OCI-M2 (cell line): ENCODE results near the gene ZNF678.
"Not testable (repeated sequence)": the region's sequence is repeated elsewhere in the genome, so short reads cannot be mapped to it uniquely, and the experiment has no call there.

Experiments
- DNase-seq: peaks from one replicate; lab custom pipeline; 2025; ENCODE audit not compliant: unreplicated experiment; lab: John Stamatoyannopoulos, UW

Gene ZNF678

DNA sequence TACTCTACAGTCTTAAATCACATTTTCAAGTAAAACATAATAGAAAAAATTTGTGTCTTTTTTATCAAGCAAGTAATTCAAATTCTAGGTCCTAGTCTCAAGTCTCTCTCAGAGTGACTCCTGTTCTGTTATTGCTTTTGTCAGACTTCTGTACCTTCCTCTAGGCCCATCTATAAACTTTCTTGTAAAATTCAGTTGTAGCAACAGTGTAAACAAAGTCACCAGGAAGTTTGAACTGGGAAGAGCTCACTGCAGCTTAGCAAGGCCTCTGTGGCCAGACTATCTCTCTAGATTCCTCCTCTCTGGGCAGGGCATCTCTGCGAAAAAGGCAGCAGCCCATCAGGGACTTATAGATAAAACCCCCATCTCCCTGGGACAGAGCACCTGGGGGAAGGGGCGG lies 13.5 kb upstream of the ZNF678 start:
- DNase-seq = no peak

DNA sequence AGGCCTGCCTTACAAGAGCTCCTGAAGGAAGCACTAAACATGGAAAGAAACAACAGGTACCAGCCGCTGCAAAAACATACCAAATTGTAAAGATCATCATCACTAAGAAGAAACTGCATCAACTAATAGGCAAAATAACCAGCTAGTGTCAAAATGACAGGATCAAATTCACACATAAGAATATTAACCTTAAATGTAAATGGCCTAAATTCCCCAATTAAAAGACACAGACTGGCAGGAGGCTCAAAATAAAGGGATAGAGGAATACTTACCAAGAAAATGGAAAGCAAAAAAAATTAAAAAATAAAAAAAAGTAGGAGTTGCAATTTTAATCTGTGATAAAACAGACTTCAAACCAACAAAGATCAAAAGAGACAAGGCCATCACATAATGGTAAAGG lies 11.5 kb upstream of the ZNF678 start:
- DNase-seq = not testable (repeated sequence)

DNA sequence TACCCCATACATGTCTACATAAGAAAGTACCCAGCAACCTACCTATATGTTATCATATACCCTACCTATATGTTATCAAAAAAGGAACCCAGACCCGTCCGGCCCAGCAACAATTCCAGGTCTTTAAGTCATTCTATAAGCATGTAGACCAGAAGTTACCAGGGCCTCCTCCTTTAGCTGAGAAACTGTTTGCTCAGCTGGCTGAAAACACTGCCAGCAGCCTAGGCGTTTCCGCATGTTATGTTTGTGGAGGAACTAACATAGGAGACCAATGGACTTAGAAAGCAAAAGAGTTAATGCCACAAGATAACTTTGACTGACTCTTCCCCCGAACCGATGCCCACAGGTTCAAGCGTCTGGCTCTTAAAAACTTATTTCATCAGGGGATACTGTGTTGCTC lies 7.1 kb upstream of the ZNF678 start:
- no peak for DNase-seq

DNA sequence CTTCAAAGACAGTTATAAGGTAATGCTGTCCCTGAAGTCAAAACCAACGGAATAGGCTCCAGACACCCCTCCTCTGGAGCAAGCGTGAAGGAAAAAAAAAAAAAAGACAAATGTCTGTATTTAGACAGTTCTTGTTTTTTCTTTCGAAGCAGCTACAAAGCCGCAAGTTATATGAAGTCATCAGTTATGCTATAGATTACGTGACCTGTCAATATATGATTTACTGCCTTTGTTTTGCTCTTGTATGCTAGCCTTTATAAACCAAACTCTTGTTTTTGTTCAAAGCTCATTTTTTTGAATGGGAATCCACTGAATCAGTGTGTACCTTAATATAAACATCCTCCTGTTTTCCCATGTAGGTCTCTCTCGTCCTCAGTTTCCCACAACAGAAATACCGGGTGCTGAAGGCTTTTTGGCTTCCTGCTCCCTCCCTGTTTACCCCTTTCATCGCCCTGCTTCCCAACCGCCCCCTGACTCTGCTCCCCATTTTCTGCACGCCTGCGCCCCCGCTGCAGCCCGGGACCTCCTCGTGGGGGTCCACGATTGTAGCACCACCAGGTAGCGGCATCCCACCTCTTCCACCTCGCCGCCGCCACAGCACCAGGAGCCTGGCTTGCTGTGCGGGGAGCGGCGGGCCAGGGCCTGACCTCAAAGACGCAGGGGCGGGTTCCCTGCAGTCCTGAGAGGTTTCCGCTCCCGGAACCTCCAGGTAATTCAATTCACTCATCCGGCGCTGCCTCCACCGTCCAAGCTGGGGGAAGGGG lies 5.2 kb upstream of the ZNF678 start:
- DNase-seq = no peak

DNA sequence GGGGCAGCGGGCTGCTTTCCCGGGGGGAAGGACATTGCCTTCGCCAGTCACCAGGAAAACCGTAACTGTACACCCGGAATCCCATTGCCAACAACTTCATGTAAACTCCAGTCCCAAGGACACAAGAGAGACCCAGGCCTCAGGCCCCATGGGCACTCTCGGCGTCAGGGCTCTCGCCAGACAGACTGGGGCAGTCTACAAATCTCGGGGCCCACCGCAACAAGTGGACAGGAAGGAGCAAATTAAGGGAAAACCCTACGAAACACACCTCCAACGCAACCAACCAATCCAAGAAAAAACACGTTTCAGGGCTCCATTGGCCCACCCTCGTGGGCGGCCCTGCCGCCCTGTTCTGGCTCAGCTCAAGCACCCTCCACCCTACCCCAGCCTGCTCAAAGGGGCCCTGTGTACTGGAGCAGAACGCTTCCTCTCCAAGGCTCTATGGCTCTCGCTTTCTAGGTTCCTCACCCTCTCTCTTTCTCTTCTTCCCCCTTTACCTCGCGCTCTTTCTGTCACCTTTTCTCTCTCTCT lies 4.6 kb upstream of the ZNF678 start:
- no peak for DNase-seq

DNA sequence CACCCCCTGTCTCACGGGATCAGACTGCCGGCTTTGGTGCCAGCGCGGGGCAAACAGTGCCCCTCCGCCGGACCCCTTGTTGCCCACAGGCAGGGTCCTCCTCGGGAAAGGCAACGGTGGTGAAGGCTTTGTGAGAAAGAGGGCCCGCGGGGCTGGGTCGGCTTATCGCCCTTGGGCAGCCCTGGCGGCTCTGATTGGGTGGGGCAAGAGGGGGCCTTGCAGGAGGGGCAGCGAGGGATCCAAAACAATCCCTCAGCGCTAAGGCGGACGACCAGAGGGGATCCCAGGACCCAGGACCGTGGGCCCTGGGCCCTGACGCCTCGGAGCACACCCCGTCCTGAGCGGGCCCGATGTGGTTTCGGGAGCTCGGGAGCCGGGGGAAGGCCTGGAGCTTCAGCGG lies 3.9 kb upstream of the ZNF678 start:
- DNase-seq = no peak

DNA sequence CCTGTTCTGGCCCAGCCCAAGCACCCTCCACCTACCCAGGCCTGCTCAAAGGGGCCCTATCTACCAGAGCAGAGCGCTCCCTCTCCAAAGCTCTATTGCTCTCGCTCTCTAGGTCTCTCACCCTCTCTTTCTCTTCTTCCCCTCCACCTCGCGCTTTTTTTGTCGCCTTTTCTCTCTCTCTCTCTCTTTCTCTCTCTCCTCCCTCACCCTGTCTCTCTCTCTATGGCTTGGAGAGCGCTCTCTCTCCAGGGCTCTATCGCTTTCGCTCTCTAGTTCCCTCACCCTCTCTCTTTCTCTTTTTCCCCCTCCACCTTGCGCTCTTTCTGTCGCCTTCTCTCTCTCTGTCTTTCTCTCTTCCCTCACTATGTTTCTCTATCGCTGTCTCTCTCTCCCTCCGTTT lies 3.4 kb upstream of the ZNF678 start:
- DNase-seq = no peak

DNA sequence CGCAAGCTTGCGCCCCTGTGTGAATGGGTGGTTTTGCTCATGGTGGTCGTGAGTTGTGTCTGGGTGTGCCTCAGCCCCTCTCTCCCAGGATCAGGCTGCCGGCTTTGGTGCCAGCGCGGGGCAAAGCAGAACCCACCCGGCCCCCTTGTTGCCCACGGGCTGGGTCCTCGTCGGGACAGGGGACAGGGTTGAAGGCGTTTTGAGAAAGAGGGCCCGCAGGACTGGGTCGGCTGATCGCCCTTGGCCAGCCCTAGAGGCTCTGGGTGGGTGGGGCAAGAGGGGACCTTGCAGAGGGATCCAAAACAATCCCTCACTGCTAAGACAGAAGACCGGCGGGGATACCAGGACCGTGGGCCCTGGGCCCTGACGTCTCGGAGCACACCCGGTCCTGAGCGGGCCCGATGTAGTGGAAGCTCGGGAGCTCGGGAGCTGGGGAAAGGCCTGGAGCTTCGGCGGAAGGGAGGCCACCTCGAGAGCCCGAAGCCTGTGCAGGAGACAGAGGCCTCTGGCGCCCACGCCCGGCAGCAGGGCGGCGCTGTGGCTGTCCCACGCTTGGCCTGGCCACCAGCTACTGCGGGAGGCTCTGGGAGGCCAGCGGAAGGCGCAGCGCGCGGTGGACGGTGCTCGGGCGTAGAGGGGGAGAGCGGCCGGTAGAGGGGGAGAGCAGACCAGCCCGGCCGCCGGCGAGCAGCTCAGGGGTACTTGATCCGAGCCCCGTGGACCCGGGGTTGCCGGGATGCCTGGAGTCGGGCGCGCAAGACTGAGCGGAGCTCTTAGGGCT lies 2.8 kb upstream of the ZNF678 start:
- DNase-seq = no peak

DNA sequence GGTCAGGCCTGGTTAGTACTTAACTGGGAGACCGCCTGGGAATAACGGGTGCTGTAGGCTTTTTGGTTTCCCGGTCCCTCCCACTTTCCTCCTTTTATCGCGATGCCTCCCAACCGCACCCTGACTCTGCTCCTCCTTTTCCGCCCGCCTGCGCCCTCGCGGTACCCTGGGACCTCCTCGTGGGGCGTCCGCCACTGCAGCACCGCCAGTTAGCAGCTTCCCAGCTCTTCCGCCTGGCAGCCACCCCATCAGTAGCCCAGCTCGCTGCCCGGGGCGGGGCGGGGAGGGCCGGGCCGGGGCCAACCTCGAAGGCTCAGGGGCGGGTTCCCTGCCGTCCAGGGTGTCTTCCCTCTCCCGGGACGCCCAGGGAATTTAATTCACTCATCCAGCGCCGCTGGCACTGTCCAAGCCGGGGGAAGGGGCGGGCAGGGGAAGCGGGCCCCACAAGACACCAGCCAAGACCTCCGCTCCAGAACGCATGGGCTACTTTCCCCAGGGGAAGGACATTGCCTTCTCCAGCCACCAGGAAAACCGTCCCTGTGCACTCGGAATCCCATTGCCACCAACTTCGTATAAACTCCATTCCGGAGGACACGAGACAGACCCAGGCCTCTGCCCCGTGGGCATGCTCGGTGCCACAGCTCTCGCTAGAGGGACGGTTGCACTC lies 2.0 kb upstream of the ZNF678 start:
- DNase-seq = no peak

DNA sequence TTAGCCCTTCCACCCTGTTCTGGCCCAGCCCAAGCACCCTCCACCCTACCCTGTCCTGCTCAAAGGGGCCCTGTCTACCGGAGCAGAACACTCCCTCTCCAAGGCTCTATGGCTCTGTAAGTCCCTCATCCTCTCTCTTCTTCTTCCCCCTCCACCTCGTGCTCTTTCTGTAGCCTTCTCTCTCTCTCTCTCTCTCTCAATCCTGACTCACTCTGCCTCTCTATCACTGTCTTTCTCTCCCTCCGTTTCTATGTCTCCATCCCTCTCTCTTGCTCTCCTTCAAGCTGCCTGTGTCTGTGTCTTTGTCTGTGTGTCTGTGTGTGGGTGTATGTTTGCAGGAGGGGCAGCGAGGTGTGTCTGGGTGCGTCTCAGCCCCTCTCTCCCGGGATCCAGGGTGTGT lies 1.3 kb upstream of the ZNF678 start:
- no peak for DNase-seq

DNA sequence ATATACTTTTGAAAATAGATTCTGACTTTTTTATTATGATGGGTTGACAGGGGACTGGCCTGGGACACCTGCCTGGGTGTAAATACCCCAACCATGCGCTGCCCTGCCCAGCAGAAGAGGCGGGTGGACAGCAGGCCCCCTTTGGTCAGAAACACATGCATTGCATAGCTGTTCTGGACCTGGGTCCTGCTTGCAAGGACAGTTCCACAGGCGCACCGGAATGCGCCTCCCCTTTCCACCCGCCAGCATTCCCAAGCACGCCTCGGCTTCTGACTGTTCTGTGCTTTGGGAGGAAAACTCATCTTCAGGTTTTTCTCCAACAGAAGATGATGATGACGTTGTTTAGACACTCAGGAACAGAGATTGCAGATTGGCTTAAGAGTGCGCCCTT lies 428 bp upstream of the ZNF678 start:
- no peak for DNase-seq

DNA sequence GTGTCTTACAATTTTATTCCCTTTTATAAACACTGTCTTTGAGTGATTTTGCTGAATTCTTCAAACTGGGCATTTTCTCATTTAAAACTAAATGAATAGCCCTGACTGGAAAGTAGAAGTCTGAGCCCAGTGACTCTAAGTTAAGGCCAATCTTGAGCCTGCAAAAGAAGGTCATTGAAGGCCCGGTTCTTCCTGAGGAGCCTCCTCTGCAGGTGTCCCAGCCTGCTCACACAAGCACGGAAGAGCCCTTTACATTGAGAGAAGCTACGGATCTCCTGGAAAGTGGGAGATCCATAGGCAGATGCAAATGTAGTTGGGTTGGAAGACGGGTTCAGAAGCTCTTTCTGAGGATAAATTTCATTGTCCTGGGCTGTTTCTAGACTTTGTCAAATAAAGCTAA lies 3.9 kb downstream of the ZNF678 start:
- no peak for DNase-seq

DNA sequence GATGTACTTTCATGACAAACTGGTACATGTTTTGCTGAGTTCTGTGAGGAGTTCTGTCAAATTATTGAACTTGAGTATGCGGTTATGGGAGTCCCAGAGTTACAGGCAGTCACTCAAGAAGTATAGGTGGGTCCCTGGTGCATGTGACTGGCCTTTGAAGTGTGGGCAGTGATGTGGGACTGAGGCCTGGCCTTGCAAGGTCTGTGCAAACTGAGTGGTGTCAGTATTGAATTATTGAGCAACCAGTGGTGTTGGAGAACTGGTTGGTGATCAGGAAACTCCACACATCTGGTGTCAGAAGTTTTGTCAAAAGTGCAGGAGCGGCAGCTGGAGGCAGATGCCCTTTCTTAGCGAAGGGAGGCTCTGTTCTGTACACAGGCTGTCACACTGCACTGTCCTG lies 5.2 kb downstream of the ZNF678 start:
- DNase-seq = no peak

DNA sequence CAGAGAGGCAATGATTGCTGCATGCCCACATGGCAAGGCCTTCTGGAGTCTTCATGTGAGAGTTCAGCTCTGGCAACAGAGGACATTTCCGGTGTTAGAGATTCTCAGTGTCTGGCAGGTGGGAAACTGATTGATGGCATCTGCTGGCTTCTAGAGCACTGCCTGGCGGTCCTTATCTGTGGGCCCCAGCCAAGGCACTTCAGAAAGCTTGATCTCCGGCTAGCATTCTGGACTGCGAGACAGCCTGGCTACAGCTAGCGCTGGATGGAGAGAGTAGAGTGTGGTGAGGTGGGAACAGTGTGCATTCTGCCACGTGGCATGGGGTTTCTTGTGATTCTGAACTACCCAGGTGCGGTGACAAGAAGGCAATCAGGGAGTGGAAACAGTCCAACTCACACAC lies 9.4 kb downstream of the ZNF678 start:
- DNase-seq = no peak

DNA sequence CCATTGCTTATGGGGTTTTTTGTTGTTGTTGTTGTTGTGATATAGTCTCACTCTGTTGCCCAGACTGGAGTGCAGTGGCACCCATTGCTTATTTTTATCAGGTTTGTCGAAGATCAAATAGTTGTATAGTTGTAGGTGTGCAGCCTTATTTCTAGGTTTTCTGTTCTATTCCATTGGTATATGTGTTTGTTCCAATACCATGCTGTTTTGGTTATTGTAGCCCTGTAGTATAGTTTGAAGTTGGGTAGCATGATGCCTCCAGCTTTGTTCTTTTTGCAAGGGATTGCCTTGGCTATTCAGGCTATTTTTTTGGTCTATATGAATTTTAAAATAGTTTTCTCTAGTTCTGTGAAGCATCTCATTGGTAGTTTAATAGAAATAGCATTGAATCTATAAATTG lies 11.6 kb downstream of the ZNF678 start:
- no peak for DNase-seq

DNA sequence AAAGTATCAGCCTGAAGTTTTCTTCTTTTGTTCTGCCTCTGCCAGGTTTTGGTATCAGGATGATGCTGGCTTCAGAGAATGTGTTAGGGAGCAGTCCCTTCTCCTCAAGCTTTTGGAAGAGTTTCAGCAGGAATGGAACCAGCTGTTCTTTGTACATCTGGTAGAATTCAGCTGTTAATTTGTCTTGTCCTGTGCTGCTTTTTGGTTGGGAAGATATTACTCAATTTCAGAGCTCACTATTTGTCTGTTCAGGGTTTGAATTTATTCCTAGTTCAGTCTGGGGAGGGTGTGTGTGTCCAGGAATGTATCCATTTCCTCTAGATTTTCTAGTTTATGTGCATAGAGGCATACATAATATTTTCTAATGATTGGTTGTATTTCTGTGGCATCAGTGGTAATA lies 12.8 kb downstream of the ZNF678 start:
- DNase-seq = no peak

DNA sequence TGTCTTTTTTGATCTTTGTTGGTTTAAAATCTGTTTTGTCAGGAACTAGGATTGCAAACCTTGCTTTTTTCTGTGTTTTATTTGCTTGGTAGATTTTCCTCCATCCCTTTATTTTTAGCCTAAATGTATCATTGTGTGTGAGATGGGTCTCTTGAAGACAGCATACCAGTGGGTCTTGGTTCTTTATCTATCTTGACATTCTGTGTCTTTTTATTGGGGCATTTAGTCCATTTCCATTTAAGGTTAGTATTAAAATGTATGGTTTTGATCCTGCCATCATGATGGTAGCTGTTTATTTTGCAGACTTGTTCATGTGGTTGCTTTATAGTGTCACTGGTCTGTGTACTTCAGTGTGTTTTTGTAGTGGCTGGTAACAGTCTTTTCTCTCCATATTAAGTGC lies 14.1 kb downstream of the ZNF678 start:
- no peak for DNase-seq

DNA sequence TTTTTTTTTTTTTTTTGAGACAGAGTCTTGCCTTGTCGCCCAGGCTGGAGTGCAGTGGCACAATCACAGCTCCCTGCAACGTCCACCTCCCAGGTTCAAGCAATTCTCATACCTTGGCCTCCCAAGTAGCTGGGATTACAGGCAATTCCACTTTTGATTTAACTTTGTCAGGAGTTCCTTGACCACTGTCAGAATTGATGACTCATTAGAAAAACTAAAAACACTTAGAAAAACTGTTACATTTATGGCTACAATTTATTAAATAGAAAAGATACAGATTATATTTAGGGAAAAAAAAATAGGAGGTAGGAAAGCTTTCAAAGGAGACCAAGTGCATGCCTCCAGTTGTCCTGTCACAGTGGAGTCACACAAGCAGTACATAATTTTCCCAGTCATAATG lies 20.0 kb downstream of the ZNF678 start:
- DNase-seq = no peak

DNA sequence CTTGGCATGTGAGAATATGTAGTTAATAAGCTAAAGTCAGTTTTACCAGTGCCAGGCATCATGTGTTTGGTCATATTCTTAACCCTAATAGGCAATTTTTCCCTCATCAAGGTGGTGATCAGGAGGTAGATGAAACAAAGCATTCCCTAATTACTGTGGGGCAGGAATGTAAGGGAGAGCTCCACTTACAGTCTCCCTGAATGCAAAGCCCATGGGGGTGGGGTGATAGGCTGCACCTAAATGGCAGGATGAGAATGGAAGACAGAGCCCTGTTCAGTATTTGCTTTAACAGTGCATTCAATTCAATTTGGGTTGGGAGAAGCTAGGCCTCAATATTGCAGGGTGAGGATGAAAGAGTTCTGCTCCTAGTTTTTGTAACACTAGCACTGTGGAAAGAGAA lies 23.4 kb downstream of the ZNF678 start:
- no peak for DNase-seq

DNA sequence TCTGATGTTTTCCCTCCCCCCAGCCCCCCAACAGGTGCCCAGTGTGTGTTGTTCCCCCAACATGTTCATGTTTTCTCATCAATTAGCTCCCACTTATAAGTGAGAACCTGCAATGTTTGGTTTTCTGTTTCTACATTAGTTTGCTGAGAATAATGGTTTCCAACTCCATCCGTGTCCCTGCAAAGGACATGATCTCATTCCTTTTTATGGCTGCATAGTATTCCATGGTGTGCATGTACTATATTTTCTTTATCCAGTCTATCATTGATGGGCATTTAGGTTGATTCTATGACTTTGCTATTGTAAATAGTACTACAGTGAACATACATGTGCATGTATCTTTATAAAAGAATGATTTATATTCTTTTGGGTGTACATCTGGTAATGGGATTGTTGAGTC lies 24.6 kb downstream of the ZNF678 start:
- no peak for DNase-seq

DNA sequence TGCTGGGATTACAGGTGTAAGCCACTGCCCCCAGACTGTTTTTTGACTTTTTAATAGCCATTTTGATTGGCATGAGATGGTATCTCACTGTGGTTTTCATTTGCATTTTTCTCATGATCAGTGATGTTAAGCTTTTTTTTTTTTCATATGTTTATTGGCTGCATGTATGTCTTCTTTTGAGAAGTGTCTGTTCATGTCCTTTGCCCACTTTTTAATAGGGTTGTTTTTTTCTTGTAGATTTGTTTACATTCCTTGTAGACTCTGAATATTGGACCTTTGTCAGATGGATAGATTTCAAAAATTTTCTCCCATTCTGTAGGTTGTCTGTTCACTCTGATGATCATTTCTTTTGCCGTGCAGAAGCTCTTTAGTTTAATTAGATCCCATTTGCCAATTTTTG lies 25.4 kb downstream of the ZNF678 start:
- DNase-seq = not testable (repeated sequence)

DNA sequence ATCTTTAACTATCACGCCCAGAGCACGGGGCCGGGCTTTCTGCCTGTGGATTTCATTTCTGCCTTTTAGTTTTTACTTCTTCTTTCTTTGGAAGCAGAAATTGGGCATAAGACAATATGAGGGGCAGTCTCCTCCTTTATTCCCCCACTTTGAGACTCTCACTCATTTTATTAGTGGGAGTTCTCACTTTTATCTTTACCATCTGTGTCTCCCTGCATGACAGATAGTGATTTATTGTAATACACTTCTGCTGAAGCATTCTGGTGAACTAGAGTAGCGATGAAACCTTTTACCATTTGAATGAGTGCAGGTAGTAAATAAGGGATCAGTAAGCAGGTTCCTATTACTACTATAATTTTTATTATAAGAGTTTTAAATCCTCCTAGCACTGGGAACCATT lies 26.4 kb downstream of the ZNF678 start:
- not testable (repeated sequence) for DNase-seq
